COLO829 (cell line): Measurements from ENCODE around the gene ADARB2.

ENCODE experiments used
- DNase-seq: peaks from one replicate; pipeline ENCODE4 v3.0.0; 2012; ENCODE audit warnings: low spot score

Gene ADARB2

DNA sequence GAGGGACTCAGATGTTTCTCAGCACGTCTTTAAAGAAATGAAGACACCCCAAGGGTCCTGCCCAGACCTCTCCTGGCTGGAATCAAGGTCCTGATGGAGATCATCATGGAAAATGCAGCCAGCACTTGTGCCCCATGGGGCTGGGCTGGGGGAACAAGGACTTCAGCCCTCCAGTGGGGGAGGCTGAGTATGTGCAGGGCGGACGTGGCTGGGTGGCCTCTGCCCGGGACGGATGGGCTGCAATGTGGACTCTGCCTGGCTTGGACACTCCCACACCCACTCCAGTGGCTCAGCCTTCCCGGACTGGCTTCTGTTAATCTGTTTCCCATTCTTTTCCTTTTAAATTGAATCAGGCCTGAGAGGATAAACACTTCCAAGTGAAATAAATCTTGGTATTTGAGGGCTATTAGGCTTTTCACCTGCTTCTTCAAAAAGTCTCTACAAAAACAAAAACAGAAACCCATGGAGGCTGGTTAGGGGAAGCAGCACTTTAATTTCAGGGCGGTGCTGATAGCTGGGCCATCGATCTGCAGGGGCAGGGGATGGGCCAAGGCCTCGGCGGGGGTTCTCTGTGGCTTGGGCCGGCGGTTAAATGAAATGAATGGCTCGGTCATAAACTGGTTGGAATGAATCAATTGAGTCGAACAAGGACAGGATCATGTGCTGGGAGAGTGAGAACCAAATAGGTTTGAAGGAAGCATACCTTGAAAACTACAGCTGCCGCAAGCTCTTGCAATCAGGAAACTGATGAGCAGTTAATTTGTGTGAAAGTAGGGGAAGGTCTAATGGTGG lies 51.4 kb downstream of the ADARB2 start:
- DNase-seq = no peak

DNA sequence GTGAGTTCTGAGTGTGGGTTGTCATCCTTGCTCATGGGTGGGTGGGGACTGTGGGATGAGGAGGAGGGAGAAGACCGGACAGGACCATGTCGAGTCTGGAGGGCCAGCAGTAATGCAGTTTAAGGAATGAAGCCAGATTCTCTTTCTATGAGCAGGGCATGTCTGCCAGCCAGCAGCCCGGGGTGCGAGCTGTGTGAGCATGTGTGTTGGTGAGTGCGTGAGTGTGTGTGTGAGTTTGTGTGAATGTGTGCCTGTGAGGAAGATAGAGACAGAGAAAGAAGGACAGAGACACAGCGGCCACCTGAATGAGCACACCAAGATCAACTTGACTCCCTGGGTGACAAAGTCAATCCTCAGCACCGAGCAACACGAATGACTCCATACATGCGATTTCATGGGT lies 52.3 kb downstream of the ADARB2 start:
- no peak for DNase-seq

DNA sequence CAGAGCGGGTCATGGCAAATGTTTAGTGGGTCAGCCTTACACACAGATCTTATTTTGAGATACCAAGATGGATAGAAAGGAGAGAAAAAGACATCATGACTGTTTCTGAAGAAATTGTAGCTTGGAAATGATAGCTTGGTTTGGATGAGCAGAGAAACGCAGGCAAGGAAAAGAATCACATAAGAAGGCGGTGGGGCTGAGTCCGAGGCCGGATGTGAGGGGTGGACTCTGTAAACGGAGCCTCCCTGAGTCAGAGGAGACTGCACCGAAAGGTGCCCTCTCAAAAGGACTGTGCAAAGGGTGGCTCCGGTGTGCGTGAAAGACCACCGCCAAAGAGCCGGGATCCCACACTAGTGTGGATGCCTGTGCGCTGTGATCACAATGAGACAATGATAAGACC lies 53.7 kb downstream of the ADARB2 start:
- DNase-seq = no peak

DNA sequence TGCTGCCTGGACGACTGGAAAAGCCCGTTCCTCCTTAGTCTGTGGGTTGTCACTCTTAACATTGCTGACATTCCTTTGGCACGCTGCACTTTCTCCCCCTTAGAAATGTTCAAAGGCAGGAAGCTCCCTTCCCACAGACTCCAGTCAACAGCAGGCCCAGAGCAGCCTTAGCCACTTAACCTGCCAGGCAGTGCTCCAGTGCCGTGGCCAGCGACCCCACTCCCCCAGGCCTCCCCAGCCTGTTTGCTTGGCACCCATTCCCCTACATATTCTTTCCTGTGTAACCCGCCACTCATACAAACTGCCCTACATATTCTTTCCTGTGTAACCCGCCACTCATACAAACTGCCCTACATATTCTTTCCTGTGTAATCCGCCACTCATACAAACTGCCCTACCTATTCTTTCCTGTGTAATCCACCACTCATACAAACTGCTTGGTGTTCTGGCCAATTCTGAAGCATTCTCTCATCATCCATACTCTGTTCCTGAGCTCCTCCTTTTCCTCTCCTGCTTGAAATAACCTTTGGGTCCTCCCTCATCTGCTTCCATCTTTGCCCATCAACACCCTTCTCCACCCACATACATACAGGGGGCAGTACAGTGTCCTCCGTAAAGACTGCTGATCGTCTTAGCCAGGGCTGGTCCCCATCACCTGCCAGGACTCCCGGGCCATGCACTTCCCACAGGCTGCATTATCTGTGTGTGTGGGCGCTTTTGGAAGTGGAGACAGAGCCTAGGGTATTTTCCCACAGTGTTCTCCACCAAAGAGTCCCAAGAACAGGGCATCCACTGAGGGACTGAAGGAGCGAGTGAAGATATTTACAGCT lies 57.3 kb downstream of the ADARB2 start:
- no peak for DNase-seq

DNA sequence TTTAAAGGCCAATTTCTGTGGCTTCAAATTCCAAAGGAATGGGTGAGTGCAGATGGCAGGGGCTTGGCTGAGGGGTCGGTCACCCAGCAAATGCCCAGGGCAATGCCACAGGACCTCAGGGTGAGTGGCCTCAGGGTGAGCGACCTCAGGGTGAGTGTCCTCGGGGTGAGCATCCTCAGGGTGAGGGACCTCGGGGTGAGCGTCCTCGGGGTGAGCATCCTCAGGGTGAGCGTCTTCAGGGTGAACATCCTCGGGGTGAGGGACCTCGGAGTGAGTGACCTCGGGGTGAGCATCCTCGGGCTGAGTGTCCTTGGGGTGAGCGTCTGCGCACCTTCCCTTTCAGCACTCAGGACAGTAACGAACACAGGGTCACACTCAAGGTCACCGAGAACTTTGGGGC lies 59.2 kb downstream of the ADARB2 start:
- no peak for DNase-seq

DNA sequence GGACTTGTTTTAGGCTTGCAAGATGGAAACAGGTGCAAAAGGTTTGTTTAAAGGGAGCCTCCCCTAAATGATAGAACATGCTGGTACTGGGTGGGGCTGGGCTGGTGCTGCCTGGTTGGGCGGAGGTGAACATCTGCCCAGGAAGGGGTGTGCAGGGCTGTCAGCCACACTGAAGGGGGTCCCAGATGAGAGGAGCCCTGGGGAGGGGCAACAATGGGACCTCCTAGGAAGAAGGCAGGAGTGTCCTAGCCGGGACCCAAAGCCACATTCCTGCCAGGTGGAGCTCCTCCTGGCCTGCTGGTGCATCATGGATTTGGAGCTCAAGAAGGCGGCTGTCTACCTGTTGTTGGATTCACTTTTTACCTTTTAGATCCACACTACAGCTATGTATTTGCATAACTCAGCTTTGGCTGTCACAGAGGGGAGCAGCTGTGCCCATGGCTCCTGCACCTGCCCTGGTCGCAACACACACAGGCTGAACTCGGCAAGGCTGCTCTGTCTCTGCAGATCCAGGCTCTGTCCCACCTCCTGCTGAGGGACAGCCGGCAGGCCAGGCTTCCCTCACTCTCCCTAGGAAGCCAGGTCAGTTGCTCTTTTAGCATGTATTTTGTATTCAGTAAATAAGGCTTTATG lies 59.9 kb downstream of the ADARB2 start:
- no peak for DNase-seq

DNA sequence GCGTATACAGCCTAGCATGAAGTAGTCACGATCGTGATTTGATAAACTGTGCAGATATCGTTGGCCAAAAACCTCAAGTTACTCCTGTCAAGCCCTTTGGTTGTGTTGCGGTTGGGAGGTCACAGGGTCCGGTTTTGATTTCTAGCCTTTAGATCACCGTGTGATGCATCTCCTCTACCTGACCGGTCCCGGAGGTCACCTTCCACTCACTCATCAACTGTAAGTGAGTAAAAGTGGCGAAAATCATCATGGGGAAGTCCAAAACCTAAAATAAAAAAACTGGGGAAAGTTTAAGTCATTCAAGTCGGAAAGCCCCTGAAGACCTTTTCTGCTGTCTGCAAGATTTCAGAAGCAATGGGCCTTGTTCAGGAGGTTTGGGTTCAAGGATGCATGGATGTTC lies 62.8 kb downstream of the ADARB2 start:
- no peak for DNase-seq

DNA sequence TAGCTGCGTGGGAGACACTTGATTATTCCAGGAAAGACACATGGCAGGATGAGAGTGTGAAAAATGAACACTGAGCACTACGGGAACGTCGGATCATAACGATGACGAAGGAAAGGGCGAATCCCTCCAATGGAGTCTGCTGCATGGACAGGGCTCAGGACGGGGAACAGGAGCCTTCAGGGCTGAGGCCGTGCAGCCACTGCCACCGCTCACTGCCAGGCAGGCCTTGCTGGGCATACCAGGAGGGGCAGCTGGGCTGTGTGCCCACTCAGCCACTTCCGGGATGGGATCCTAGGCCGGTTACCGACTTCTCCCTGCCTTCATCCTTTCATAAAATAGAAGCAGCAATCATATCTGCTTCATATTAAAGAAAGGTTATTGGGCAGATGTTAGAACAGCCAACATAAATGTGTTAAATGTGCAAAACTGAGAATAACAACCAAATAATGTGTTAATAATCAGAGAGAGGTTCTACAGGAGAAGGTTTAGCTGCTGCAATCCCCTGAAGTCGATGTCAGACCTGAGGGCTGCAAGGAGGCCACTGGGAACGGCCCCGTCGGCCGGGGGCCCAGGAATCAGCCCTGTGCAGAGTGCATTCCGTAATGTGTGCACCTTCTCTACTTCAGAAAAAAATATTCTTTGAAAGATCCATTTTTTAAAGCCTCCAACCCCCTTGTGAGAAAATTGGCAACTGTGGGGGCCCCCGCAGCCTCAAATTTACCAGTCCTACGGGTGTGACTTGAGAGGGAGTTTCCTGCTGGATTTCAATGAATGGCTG lies 63.6 kb downstream of the ADARB2 start:
- DNase-seq = no peak

DNA sequence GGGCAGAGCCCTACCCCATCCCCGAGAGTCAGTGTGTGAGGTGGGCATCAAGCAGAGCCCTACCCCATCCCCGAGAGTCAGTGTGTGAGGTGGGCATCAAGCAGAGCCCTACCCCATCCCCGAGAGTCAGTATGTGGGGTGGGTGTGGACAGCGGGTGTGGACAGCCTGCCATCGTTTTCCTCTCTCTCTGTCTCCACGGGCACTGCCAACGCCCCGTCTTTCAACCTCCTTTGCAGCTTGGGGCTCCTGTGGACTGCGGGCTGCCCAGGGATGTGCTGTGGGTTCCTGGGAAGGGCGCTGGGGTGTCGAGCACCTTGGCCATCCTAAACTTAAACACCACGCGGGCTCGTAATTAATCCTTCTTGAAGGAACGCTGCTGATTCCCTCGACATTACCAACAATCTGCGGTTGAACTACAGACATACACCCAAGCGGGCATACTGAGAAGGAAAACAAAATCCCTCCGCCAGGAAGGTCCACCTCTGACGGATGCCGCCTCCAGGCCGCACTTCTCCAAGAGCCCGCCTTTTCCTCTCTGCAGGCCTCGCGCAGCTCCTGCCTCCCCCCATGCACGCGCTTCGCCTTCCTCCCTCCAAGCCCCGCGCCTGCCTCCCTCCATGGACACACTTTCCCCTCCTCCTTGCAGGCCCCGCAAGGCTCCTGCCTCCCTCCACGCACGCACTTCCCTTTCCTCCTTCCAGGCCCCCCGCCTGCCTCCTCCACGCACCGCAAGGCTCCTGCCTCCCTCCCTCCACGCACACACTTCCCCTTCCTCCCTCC lies 65.1 kb downstream of the ADARB2 start:
- no peak for DNase-seq

DNA sequence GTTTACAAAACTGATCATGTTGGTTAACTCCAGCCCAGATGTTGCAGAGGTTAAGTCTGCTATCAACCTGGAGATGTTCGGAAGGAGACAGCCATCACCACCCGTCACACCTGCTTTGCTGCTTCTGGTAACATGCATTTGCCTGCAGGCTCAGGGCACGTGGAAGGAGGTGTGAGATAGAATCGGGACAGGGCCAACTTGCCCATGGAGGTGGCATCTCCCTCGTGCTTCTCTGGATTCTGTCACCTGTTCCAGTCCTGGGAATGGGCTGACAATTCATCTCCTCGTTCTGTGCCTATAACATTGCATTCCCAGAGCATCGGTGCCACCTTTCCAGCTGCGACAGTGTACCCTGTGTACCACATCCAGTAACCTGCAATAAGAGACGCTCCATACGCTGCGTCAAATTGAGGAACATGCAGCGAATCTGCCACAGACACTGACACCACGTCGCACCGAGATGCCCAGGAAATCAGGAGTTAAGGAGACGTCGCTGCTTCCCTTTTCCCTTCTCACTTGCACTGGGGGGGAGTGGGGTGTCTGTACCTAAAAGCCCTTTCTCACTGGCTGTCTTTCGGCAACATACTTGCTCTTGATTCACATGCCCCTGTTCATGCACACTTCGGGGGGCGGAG lies 65.8 kb downstream of the ADARB2 start:
- no peak for DNase-seq

DNA sequence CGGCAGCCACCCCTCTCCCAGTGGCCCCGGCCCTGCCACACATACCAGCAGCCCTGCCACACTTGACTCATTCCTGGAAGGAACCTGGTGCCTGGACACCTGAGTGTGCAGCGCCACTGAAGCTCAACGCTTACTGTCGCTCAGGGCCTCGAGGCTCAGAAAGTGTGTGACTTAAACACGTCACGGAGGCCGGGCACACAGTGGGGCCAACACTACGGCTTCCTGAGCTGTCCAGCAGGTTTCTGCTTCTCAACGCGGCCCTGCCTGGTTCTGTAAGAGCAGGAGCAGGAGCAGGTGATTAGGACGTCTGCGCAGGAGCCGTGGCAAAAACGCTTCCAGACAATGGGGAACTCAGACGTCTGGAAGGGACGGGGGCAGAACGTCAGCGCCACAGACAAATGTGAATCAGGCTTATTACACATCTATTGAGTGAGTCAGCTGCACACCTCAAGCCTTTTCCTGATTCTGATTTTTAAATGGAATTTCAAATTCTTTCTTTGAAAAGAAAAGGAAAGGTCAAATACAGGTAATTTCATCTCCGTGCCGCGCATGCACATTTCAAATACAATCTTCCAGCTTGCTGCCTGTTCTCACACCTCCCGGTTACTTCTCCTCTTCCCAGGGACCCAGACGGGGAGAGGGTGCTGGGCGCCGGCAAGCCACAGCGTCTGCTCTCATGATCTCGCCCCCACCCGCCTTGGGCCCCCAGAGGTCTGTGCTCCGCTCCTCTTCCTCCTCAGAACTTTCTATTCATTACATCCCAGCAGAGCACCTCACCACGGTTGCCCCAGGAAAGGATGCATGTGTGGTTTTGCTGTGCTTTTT lies 66.6 kb downstream of the ADARB2 start:
- no peak for DNase-seq

DNA sequence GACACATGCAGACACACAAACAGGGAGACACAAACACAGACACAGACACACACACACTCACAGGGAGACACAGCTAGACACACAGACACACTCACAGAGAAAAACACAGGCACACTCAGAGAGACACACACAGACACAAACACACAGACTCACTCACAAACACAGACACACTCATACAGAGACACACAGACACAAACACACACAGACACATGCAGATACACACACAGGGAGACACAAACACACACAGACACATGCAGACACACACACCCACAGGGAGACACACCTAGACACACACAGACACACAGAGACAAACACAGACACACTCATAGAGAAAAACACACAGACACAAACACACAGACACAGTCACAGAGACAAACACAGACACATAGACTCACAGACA lies 67.9 kb downstream of the ADARB2 start:
- no peak for DNase-seq

DNA sequence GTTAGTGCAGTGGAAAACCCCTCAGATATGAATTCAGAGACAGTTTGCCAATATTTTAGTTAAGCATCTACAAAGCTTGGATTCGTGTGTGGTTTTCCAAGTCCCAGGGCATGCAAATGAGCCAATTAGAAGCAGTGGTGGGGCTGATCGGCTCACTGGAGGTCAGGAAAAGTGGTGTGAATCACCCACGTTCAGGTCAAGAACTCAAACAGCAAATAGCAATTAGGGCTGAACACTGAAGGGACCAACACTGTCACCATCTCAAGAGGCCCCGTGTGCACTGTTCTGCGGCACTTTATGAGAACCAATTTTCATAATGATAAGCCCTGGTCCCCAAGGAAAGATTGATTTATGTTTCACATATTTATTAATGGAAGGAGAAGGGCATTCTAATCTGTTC lies 68.9 kb downstream of the ADARB2 start:
- DNase-seq = no peak

DNA sequence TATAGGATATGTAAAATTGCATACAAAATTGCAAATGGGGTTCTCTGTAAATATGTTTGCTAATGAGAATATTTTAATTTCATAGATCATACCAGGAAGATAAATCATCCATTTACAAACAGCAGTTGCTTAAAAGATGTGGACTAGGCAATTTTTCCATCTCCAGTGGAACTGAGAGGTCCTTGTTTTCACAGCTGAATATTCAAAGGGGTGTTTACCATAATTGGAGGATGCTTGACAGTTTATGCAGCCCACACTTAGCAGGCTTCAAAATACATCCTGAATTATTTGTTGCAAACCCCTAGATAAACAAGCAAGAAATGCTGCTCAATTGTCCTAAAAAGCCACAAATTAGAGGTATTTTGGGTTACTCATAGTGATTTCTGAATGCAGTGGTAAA lies 69.9 kb downstream of the ADARB2 start:
- no peak for DNase-seq

DNA sequence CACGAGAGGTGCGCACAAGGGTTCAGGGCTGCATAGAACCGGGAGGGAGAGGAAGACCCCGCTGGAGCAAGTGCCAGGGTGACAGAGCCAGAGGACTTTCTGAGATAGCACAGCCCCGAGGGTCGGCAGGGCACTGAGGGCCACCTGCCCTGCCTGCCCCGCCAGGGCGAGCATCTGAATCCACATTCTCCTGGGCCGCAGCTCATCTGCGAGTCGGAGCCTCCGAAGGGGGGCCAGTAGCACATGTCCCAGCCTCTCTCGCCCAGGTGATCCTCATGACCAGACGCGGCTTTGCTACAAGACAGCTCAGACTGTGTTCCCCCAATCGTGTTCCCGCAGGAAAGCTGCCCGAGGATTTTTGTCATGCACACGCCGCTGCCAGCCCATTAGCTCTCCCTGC lies 71.2 kb downstream of the ADARB2 start:
- no peak for DNase-seq

DNA sequence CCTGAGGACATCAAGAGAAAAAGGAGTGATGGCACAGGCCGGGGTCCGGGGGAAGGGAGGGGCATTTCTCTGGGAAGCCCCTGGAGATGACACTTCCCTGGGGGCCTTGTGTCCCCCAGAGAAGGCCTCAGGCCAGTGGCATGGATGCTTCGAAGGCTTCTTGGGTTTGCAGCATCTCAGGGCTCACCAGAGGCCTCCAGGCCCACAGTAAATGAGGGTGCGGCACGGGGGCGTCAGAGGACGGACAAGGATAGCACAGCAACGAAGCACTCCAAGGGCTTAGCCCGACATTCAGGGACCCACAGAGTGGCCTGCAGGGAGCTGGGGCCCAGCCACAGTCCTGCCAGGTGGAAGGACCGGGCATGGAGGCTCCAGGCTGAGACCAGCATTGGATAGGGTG lies 71.6 kb downstream of the ADARB2 start:
- DNase-seq = no peak

DNA sequence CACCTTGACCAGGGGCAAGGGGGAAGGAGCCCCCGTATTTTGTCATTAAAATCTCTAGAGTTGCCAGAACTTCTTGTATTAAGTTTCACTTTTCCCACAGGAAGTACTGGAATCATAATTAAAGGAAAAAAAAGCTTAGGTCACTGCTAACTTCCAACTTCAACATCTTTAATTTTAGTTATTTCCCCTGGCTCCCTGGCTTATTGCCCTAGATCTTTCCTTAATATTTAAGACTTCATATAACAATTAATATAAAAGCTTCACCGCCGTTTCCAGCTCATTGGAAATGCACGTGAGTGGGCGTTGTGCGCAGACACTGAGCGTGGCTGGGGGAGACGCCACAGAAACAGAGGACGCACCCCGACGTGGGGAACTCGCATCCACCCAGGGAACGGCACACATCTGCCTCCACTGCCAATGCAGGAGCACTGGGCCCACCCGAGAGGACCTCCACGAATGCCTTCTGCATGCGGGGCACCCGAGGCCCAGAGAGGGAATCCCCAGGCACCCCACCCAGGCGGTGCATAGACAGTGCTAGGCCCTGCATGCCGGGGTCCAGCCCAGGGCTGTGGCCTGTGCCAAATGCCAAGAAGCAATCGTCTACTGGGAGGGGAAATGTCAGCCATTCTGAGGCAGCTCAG lies 72.2 kb downstream of the ADARB2 start:
- no peak for DNase-seq

DNA sequence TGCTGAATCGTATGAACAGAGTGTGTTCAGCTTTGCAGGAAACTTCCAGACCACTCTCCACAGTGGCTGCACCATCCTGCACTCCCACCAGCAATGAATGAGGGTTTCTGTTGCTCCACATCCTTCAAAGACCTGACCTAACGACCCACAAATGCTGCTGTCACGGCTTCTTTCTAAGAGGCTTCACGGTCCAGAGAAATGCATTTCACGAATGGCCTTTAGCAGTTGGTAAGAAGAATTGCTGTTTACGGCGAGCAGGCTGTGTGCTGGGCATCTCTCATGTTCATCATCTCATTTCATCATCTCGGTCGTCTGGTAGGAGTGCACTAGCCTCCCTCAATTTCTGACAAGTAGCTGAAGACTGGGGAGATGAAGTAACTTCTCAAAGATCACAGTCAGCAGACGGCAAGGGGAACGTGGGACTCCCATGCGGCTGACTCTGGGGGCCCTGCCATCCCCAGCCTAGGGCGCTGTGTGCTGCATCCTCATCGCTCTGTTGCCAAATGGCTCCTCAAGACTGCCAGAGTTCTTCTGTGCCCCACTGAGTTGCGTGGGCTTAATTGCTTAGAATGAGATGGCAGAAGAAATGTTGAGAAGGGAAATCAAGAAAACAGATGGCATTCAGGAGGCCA lies 72.9 kb downstream of the ADARB2 start:
- no peak for DNase-seq

DNA sequence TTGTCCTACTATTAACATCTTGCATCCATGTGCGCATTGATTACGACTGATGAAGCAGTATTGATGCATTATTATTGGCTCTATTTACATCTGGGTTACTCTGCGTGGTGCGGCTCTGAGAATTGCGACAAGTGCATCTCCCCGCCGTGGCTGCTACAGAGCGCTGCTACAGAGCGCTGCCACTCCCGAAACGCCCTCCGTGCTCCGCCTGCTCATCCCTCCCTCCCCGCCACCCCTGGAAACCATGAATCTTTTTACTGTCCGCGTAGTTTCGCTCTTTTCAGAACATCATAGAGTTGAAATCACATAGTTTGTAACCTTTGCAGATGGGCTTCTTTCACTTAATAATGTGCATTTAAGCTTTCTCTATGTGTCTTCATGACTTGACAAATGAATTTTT lies 74.1 kb downstream of the ADARB2 start:
- no peak for DNase-seq
